ENCODE measurements around the gene LTBP1.

- TF ChIP-seq CTCF (IDR thresholded peaks at IDR 0.05), result no peak
- TF ChIP-seq POLR2A (IDR thresholded peaks at IDR 0.05), result no peak
- no peak for TF ChIP-seq EP300 (IDR thresholded peaks at IDR 0.05)
These were observed 42.0 kb upstream of the LTBP1 start for GRCh38 chr2:32904751-32905150.

All from suprapubic skin (tissue), 3 donors.